PC-3 (cell line): ENCODE results near the gene ABL1. TPM values are rescaled to one million over a fixed set of nuclear protein-coding genes. Genes with fewer than 3 reads are reported as not detected.

Experiments
- ATAC-seq: fragments of 200-7000 bp; cut with Tn5 transposase; 2 replicates; pipeline ENCODE4 v1.9.1; 2020; ENCODE audit warnings: mild to moderate bottlenecking, moderate library complexity
- BruUV-seq: library from RNA; stranded (reverse); fragments of 400-500 nt; replicated peaks from 2 replicates; lab custom pipeline; 2021; lab: Mats Ljungman, UMichigan
- CTCF ChIA-PET: fragments of 300-600 bp; sonication (Branson Sonifier 250); formaldehyde crosslinking; loops from one replicate; lab custom pipeline; 2022; ENCODE audit warnings: antibody characterized with exemption; lab: Charles Lee
- POLR2A ChIA-PET: fragments of 300-600 bp; sonication (Branson Sonifier 250); formaldehyde crosslinking; loops from one replicate; lab custom pipeline; 2022; ENCODE audit warnings: antibody characterized with exemption; ENCODE audit not compliant: unreplicated experiment; lab: Charles Lee
- DNase-seq: peaks from one replicate; pipeline ENCODE4 v3.0.0-alpha.2; 2015
- H2AFZ ChIP-seq: fragments of 300-600 bp; sonication (generic); 2 replicates; pipeline ENCODE4 v1.6.0; 2016; ENCODE audit warnings: antibody characterized with exemption, low read length
- H3F3A ChIP-seq: fragments of 300-600 bp; sonication (generic); one replicate; pipeline ENCODE4 v1.6.0; 2017; ENCODE audit warnings: antibody characterized with exemption, low read length, control low read depth, mild to moderate bottlenecking; ENCODE audit not compliant: unreplicated experiment
- H3K27ac ChIP-seq: fragments of 300-600 bp; sonication (generic); 2 replicates; pipeline ENCODE4 v1.5.1; 2016; ENCODE audit warnings: mild to moderate bottlenecking, low read length
- H3K27me3 ChIP-seq: fragments of 300-600 bp; sonication (generic); 2 replicates; pipeline ENCODE4 v1.6.1; 2016; ENCODE audit warnings: low read length, mixed read lengths
- H3K36me3 ChIP-seq: fragments of 300-600 bp; sonication (generic); 2 replicates; pipeline ENCODE4 v1.6.1; 2016; ENCODE audit warnings: low read depth, mixed run types, low read length, mixed read lengths
- H3K4me1 ChIP-seq: fragments of 300-600 bp; sonication (generic); 2 replicates; pipeline ENCODE4 v1.5.1; 2016; ENCODE audit warnings: low read length; ENCODE audit not compliant: insufficient read depth
- H3K4me2 ChIP-seq: fragments of 300-600 bp; sonication (generic); 2 replicates; pipeline ENCODE4 v1.6.0; 2016; ENCODE audit warnings: low read length
- H3K4me3 ChIP-seq: fragments of 300-600 bp; sonication (generic); 2 replicates; pipeline ENCODE4 v1.5.1; 2016; ENCODE audit warnings: mild to moderate bottlenecking, low read length, mixed read lengths
- H3K79me2 ChIP-seq: fragments of 300-600 bp; sonication (generic); 2 replicates; pipeline ENCODE4 v1.6.1; 2017; ENCODE audit warnings: low read length, mixed read lengths
- H3K9ac ChIP-seq: fragments of 300-600 bp; sonication (generic); 2 replicates; pipeline ENCODE4 v1.6.0; 2016; ENCODE audit warnings: mild to moderate bottlenecking, low read length
- H3K9me2 ChIP-seq: fragments of 300-600 bp; sonication (generic); replicated peaks from 2 replicates; pipeline ENCODE4 v1.6.1; 2016; ENCODE audit warnings: mixed run types, low read length, mixed read lengths
- H3K9me3 ChIP-seq: fragments of 300-600 bp; sonication (generic); 2 replicates; pipeline ENCODE4 v1.6.1; 2016; ENCODE audit warnings: low read length, mixed read lengths
- H4K20me1 ChIP-seq: fragments of 300-600 bp; sonication (generic); 2 replicates; pipeline ENCODE4 v1.6.1; 2016; ENCODE audit warnings: low read length, mixed read lengths
- CTCF ChIP-seq: fragments of 300-600 bp; sonication (generic); conservative IDR thresholded peaks from 2 replicates; pipeline ENCODE4 v1.5.1; 2017; ENCODE audit warnings: antibody characterized with exemption, low read depth, mild to moderate bottlenecking, low read length
- EZH2 ChIP-seq: fragments of 300-600 bp; sonication (generic); IDR thresholded peaks from one replicate; pipeline ENCODE4 v1.6.1; 2017; ENCODE audit warnings: antibody characterized with exemption, mild to moderate bottlenecking, low read length; ENCODE audit not compliant: unreplicated experiment
- EZH2phosphoT487 ChIP-seq: fragments of 300-600 bp; sonication (generic); IDR thresholded peaks from 2 replicates; pipeline ENCODE4 v1.6.1; 2018; ENCODE audit warnings: mild to moderate bottlenecking, antibody characterized with exemption, low read length, borderline replicate concordance
- intact Hi-C: fragments of 100-400 bp; cut with micrococcal nuclease; formaldehyde crosslinking; loops from 2 replicates; pipeline ENCODE4 v1.9.0; 2023
- total RNA-seq: library from RNA; depleted of rRNA; stranded (reverse); fragments of >200 nt; gene quantifications from 2 replicates; pipeline ENCODE4 v1.2.3, GENCODE V29; 2014

Gene ABL1
- total RNA-seq, 1 experiment from 2014 or later: 22.8 TPM

GRCh38 chr9:130878295-130878694, 43.2 kb downstream of the ABL1 start:
- ATAC-seq (no peak), DNase-seq (no peak)
- H4K20me1 ChIP-seq: no peaks in the 10 kb centered on the region
- BruUV-seq: no TSS peak
- no peaks in the 10 kb centered on the region for H3K9me3 ChIP-seq
- H3K4me1 ChIP-seq: no peaks in the 10 kb centered on the region; the same call in 1 of the 2 replicates
- H3K9me2 ChIP-seq: no peaks in the 10 kb centered on the region
- no peak overlapping the region for H3K27ac ChIP-seq
- no peaks in the 10 kb centered on the region for H3K27me3 ChIP-seq
- no peak for TF ChIP-seq EZH2
- TF ChIP-seq CTCF: no peak
- no peak for TF ChIP-seq EZH2phosphoT487
- intact Hi-C loops: no loop called here
- H3F3A ChIP-seq: no peaks in the 10 kb centered on the region
- H3K36me3 ChIP-seq: peaks cover 8% of the 10 kb centered on the region
- ChIA-PET CTCF (no interaction called here), POLR2A (no interaction called here)
- no peaks in the 10 kb centered on the region for H3K79me2 ChIP-seq
- no peak overlapping the region for H3K9ac ChIP-seq
- no peak overlapping the region for H2AFZ ChIP-seq
- no peak overlapping the region for H3K4me2 ChIP-seq
- no peak overlapping the region for H3K4me3 ChIP-seq

- no peaks in the 10 kb centered on the region for H3K27me3 ChIP-seq
- no peaks in the 10 kb centered on the region for H3K79me2 ChIP-seq
- ChIA-PET CTCF (no interaction called here), POLR2A (no interaction called here)
- no TSS peak for BruUV-seq
- no peaks in the 10 kb centered on the region for H3K9me3 ChIP-seq
- no peak overlapping the region for H3K9ac ChIP-seq
- intact Hi-C loops: no loop called here
- no peak overlapping the region for H2AFZ ChIP-seq
- no peak overlapping the region for H3K4me2 ChIP-seq
- TF ChIP-seq EZH2phosphoT487: no peak
- TF ChIP-seq CTCF: no peak
- no peak for TF ChIP-seq EZH2
- no peaks in the 10 kb centered on the region for H3F3A ChIP-seq
- H3K9me2 ChIP-seq: no peaks in the 10 kb centered on the region
- H3K36me3 ChIP-seq: peaks cover 3% of the 10 kb centered on the region
- no peak overlapping the region for H3K27ac ChIP-seq
- H3K4me1 ChIP-seq: no peaks in the 10 kb centered on the region; the same call in 1 of the 2 replicates
- no peak overlapping the region for H3K4me3 ChIP-seq
- no peak for DNase-seq
- H4K20me1 ChIP-seq: no peaks in the 10 kb centered on the region
- ATAC-seq: no peak
Observed at GRCh38 chr9:130879863-130880411, 44.9 kb downstream of the ABL1 start.

GRCh38 chr9:130880599-130881220, 45.7 kb downstream of the ABL1 start:
- no peak for TF ChIP-seq EZH2
- no peak for TF ChIP-seq CTCF
- no peak for TF ChIP-seq EZH2phosphoT487
- no peaks in the 10 kb centered on the region for H3K79me2 ChIP-seq
- peaks cover 3% of the 10 kb centered on the region for H3K36me3 ChIP-seq
- no TSS peak for BruUV-seq
- H3K4me2 ChIP-seq: no peak overlapping the region
- ATAC-seq (no peak), DNase-seq (no peak)
- no peak overlapping the region for H3K4me3 ChIP-seq
- no peaks in the 10 kb centered on the region for H3K9me3 ChIP-seq
- no peaks in the 10 kb centered on the region for H3K27me3 ChIP-seq
- H3F3A ChIP-seq: no peaks in the 10 kb centered on the region
- CTCF ChIA-PET: no interaction called here
- no peak overlapping the region for H2AFZ ChIP-seq
- no peak overlapping the region for H3K27ac ChIP-seq
- intact Hi-C loops: no loop called here
- H4K20me1 ChIP-seq: no peaks in the 10 kb centered on the region
- no peaks in the 10 kb centered on the region; the same call in 1 of the 2 replicates for H3K4me1 ChIP-seq
- POLR2A ChIA-PET: no interaction called here
- H3K9me2 ChIP-seq: no peaks in the 10 kb centered on the region
- no peak overlapping the region for H3K9ac ChIP-seq
